Astrocyte of the cerebellum (primary cell): ENCODE data around the gene RBM27.
"Not testable (repeated sequence)": the region's sequence is repeated elsewhere in the genome, so short reads cannot be mapped to it uniquely, and the experiment has no call there.

Experiments
- DNase-seq: peaks from one replicate; pipeline ENCODE4 v3.0.0-alpha.2; 2011; ENCODE audit warnings: low read depth
- H3K4me3 ChIP-seq: 2 replicates; pipeline ENCODE4 v1.5.1; 2011; ENCODE audit warnings: mild to moderate bottlenecking, low read depth, low read length, moderate library complexity
- CTCF ChIP-seq: IDR thresholded peaks from 2 replicates; pipeline ENCODE4 v1.5.1; 2012; ENCODE audit warnings: low read length, low read depth, moderate library complexity, mild to moderate bottlenecking; ENCODE audit errors: missing control alignments
- in situ Hi-C: cut with HindIII; loops from 2 replicates; pipeline ENCODE4 v1.10.0; 2017; ENCODE audit warnings: low sequenced_read_pairs

Gene RBM27

GRCh38 chr5:146192571-146193043 is 10.8 kb upstream of the RBM27 start:
- in situ Hi-C loops: no loop called here
- no peak for TF ChIP-seq CTCF

GRCh38 chr5:146193285-146193684 is 10.1 kb upstream of the RBM27 start:
- no peak for TF ChIP-seq CTCF
- DNase-seq: no peak
- H3K4me3 ChIP-seq: no peak overlapping the region
- in situ Hi-C loops: no loop called here

More at GRCh38 chr5:146192571-146193043, 10.8 kb upstream of the RBM27 start:
- H3K4me3 ChIP-seq: no peak overlapping the region
- no peak for DNase-seq

- in situ Hi-C loops, H3K4me3 ChIP-seq, DNase-seq: not testable (repeated sequence)
These were observed 8.4 kb upstream of the RBM27 start for GRCh38 chr5:146194997-146195396.

GRCh38 chr5:146196459-146197048 is 6.9 kb upstream of the RBM27 start:
- in situ Hi-C loops: no loop called here
- no peak for TF ChIP-seq CTCF

GRCh38 chr5:146199176-146199815 is 4.1 kb upstream of the RBM27 start:
- TF ChIP-seq CTCF: no peak
- in situ Hi-C loops: no loop called here
- H3K4me3 ChIP-seq: no peak overlapping the region
- no peak for DNase-seq

More at GRCh38 chr5:146196459-146197048, 6.9 kb upstream of the RBM27 start:
- no peak overlapping the region for H3K4me3 ChIP-seq
- no peak for DNase-seq

GRCh38 chr5:146201795-146202194 is 1.6 kb upstream of the RBM27 start:
- H3K4me3 ChIP-seq, in situ Hi-C loops, DNase-seq: not testable (repeated sequence)

GRCh38 chr5:146203872-146204192 is 427 bp downstream of the RBM27 start:
- DNase-seq: no peak
- in situ Hi-C loops: no loop called here
- no peak for TF ChIP-seq CTCF
- H3K4me3 ChIP-seq: peak overlapping the region; percentile 63
